GM10248 (cell line): ENCODE measurements around the gene METAP2.

Experiments
- CTCF ChIA-PET: fragments of 300-600 bp; sonication (Branson Sonifier 250); formaldehyde crosslinking; extraction: SDS; loops from one replicate; lab custom pipeline; 2021; ENCODE audit warnings: antibody characterized with exemption; lab: Yijun Ruan, JAX
- POLR2A ChIA-PET: fragments of 350-650 bp; sonication (Branson Sonifier 250); formaldehyde crosslinking; extraction: SDS; loops from one replicate; lab custom pipeline; 2020; ENCODE audit warnings: antibody characterized with exemption; lab: Yijun Ruan, JAX
- DNase-seq: peaks from one replicate; pipeline ENCODE4 v3.0.0; 2012; ENCODE audit errors: extremely low spot score
- TF ChIP-seq, protein P1 (sequence below): IDR thresholded peaks from 2 replicates; pipeline ENCODE4 v1.5.1; 2012; ENCODE audit warnings: mild to moderate bottlenecking, low read depth; ENCODE audit errors: extremely low read depth, missing control alignments, control extremely low read depth

METAP2 gene

DNA sequence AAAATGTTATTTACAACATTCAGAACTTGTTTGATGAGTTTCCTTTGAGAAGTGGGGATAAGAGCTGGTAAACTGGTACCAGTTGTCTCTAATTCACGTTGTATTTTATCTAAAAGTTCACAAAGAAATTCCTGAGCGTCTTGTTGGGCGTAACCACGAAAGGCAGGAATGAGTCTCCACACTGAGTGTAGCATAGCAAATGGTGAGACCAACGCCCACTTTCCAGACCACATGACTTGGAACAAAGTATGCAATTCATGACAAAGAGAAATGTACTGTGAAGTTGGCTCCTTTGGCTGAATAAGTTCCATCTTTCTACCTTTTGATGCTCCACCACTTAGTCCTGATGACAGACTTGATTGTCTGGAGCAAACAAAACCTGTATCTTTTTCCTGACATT is 58.9 kb downstream of the METAP2 start:
- POLR2A ChIA-PET: no interaction called here
- TF ChIP-seq, protein P1, sequence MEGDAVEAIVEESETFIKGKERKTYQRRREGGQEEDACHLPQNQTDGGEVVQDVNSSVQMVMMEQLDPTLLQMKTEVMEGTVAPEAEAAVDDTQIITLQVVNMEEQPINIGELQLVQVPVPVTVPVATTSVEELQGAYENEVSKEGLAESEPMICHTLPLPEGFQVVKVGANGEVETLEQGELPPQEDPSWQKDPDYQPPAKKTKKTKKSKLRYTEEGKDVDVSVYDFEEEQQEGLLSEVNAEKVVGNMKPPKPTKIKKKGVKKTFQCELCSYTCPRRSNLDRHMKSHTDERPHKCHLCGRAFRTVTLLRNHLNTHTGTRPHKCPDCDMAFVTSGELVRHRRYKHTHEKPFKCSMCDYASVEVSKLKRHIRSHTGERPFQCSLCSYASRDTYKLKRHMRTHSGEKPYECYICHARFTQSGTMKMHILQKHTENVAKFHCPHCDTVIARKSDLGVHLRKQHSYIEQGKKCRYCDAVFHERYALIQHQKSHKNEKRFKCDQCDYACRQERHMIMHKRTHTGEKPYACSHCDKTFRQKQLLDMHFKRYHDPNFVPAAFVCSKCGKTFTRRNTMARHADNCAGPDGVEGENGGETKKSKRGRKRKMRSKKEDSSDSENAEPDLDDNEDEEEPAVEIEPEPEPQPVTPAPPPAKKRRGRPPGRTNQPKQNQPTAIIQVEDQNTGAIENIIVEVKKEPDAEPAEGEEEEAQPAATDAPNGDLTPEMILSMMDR: no peak
- no peak for DNase-seq
- CTCF ChIA-PET: interaction anchor here (0.9 to 9.0 kb wide), 5 partner anchors 10 to 986 kb away, joined by 3 to 101 read pairs (median 10); partner anchors contain the start of gene USP44

DNA sequence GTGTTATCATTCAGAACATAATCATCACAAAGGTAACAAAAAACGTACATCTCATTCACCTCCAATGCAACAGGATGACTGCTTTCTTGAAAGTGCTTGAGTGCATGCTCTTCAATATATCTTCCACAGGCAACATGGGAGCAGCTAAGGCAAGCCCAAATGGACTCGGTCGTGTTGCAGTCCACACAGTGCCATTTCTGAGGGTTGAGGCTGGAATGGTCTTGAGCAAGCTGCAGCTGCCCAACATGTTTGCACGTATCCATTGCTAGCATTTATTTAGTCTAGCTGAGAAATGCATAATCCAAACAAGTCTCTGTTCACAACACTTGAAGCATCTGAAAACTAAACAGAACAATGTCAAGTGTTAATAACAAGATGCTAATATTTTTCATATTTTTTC is 60.0 kb downstream of the METAP2 start:
- POLR2A ChIA-PET: interaction anchor here (0.6 kb wide), 1 partner anchor 332 kb away, joined by 5 read pairs; no protein-coding TSS in a partner anchor
- TF ChIP-seq, protein P1: no peak
- no peak for DNase-seq
- CTCF ChIA-PET: interaction anchor here (0.6 to 9.0 kb wide), 34 partner anchors 9 to 1399 kb away, joined by 3 to 101 read pairs (median 4); partner anchors contain the start of genes FGD6, NR2C1 and VEZT

DNA sequence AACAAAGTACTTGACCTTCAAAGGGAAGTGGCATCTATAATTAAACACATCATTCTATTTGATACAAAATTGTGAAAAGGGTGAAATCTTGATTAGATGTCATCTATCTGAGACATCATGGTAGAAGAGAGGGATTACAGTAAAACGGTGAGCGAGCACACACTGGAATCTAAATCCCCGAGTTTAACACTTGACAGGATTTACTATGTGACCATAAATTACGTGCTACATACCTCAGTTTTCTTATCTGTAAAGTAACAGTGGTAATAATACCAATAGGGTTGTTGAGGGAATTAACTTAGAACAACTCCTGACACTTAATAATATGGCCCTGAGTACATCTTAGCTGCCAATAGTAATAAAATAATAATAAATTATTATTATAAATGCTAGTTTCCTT is 64.1 kb downstream of the METAP2 start:
- no peak for DNase-seq
- POLR2A ChIA-PET: no interaction called here
- CTCF ChIA-PET: interaction anchor here (0.8 to 9.0 kb wide), 2 partner anchors 8 to 421 kb away, joined by 3 to 101 read pairs; no protein-coding TSS in a partner anchor
- TF ChIP-seq, protein P1: no peak

DNA sequence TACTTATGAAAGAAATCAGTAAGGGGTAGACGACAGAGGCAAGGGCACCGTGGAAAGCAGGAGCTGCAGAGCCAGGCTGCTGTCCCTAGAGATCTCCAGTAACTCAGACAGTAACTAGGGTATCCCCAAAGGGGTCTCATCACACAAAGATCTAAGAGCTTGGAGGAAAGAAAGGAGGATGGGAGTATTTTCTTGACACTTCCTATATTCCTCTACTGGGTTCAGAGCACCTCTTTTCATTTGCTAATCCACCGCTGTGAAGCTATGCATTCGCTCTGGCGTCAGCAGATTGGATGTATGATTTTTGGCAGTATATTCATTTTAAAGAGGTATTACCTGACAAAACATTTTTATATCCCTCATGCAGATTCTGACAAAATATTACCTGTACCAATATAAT is 64.7 kb downstream of the METAP2 start:
- no peak for DNase-seq
- ChIA-PET POLR2A (no interaction called here), CTCF (interaction anchor here (0.8 to 9.0 kb wide), 3 partner anchors 9 to 466 kb away, joined by 3 to 101 read pairs (median 7); partner anchors contain the start of gene NR2C1)
- TF ChIP-seq, protein P1: no peak

DNA sequence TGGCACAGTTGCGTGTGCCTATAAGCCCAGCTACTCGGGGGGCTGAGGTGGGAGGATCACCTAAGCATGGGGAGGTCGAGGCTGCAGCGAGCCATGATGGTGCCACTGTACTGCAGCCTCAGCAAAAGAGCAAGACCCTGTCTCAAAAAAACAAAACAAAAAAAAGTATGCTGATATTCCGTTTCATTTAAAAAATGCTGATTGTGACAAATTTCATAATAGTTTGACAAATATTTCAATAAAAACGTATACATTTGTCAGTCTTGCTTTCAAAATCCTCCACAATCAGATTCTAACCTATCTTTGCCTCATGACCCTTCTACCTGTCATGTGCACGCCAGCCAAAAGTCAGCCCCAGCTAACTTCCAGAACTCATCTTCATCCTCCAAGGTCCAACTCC is 67.5 kb downstream of the METAP2 start:
- no peak for DNase-seq
- POLR2A ChIA-PET: no interaction called here
- TF ChIP-seq, protein P1: no peak
- CTCF ChIA-PET: no interaction called here

DNA sequence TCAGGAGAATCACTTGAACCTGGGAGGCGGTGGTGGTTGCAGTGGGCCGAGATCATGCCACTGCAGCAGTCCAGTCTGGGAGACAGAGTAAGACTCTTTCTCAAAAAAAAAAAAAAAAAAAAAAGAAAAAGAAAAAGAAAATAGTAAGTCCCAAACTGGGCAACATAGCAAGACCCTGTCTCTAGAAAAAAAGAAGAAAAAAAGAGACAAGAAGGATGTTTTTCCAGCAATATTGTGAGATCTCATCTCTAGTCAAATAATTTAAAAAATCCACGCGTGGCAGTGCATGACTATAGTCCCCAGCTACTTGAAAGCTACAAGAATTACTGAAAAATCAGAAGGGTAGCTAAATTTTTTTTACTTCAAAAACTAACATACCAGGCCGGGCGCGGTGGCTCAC is 69.4 kb downstream of the METAP2 start:
- ChIA-PET POLR2A (no interaction called here), CTCF (interaction anchor here (1.2 to 2.6 kb wide), 2 partner anchors 9 to 588 kb away, joined by 3 to 12 read pairs; no protein-coding TSS in a partner anchor)
- TF ChIP-seq, protein P1: no peak
- no peak for DNase-seq
